KMS-11 (cell line): ENCODE data around the gene PLCB2.

Experiments
- H2AFZ ChIP-seq: fragments of 200-600 bp; sonication (generic); 2 replicates; pipeline ENCODE4 v1.6.1; 2016; ENCODE audit warnings: antibody characterized with exemption, mixed run types, low read depth
- H3K27ac ChIP-seq: fragments of 200-600 bp; sonication (generic); 2 replicates; pipeline ENCODE4 v1.6.1; 2016; ENCODE audit warnings: mild to moderate bottlenecking, mixed run types
- H3K27me3 ChIP-seq: fragments of 200-600 bp; sonication (generic); 2 replicates; pipeline ENCODE4 v1.6.1; 2017; ENCODE audit warnings: mild to moderate bottlenecking, low read depth, mixed run types, moderate library complexity; ENCODE audit not compliant: insufficient read depth
- H3K36me3 ChIP-seq: fragments of 200-600 bp; sonication (generic); 2 replicates; pipeline ENCODE4 v1.6.1; 2017; ENCODE audit warnings: mild to moderate bottlenecking, mixed run types; ENCODE audit not compliant: insufficient read depth
- H3K4me1 ChIP-seq: fragments of 200-600 bp; sonication (generic); 2 replicates; pipeline ENCODE4 v1.6.1; 2016; ENCODE audit warnings: mild to moderate bottlenecking, low read depth, mixed run types; ENCODE audit not compliant: poor library complexity, severe bottlenecking
- H3K4me2 ChIP-seq: fragments of 200-600 bp; sonication (generic); 2 replicates; pipeline ENCODE4 v1.7.0; 2016; ENCODE audit warnings: mild to moderate bottlenecking, mixed run types
- H3K4me3 ChIP-seq: fragments of 200-600 bp; sonication (generic); IDR thresholded peaks from 2 replicates; pipeline ENCODE4 v1.6.1; 2017; ENCODE audit warnings: low read depth, low read length, mixed read lengths; ENCODE audit not compliant: insufficient read depth
- H3K79me2 ChIP-seq: fragments of 200-600 bp; sonication (generic); 2 replicates; pipeline ENCODE4 v1.6.1; 2016; ENCODE audit warnings: low read depth, mixed run types; ENCODE audit not compliant: insufficient read depth
- H3K9ac ChIP-seq: fragments of 200-600 bp; sonication (generic); 2 replicates; pipeline ENCODE4 v1.6.1; 2016; ENCODE audit warnings: mild to moderate bottlenecking, mixed run types
- H4K20me1 ChIP-seq: fragments of 200-600 bp; sonication (generic); 2 replicates; pipeline ENCODE4 v1.6.1; 2016; ENCODE audit warnings: mild to moderate bottlenecking, mixed run types; ENCODE audit not compliant: insufficient read depth
- TF ChIP-seq, protein P1 (sequence below): fragments of 200-600 bp; sonication (generic); conservative IDR thresholded peaks from 2 replicates; pipeline ENCODE4 v1.6.1; 2017; ENCODE audit warnings: low read depth, mild to moderate bottlenecking, antibody characterized with exemption, low read length, moderate library complexity, mixed read lengths

The PLCB2 gene

GRCh38 chr15:40281801-40282146, 26.0 kb downstream of the PLCB2 start:
- Histone ChIP-seq H3K36me3 (no peaks in the 10 kb centered on the region), H3K4me3 (no peak overlapping the region), H4K20me1 (no peaks in the 10 kb centered on the region), H3K9ac (no peak overlapping the region), H3K27ac (no peak overlapping the region), H3K4me1 (peaks cover 6% of the 10 kb centered on the region), H3K79me2 (no peaks in the 10 kb centered on the region), H2AFZ (no peak overlapping the region), H3K4me2 (no peak overlapping the region), H3K27me3 (peaks cover 19% of the 10 kb centered on the region; the same call in 1 of the 2 replicates)
- TF ChIP-seq, protein P1, sequence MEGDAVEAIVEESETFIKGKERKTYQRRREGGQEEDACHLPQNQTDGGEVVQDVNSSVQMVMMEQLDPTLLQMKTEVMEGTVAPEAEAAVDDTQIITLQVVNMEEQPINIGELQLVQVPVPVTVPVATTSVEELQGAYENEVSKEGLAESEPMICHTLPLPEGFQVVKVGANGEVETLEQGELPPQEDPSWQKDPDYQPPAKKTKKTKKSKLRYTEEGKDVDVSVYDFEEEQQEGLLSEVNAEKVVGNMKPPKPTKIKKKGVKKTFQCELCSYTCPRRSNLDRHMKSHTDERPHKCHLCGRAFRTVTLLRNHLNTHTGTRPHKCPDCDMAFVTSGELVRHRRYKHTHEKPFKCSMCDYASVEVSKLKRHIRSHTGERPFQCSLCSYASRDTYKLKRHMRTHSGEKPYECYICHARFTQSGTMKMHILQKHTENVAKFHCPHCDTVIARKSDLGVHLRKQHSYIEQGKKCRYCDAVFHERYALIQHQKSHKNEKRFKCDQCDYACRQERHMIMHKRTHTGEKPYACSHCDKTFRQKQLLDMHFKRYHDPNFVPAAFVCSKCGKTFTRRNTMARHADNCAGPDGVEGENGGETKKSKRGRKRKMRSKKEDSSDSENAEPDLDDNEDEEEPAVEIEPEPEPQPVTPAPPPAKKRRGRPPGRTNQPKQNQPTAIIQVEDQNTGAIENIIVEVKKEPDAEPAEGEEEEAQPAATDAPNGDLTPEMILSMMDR: no peak

DNA sequence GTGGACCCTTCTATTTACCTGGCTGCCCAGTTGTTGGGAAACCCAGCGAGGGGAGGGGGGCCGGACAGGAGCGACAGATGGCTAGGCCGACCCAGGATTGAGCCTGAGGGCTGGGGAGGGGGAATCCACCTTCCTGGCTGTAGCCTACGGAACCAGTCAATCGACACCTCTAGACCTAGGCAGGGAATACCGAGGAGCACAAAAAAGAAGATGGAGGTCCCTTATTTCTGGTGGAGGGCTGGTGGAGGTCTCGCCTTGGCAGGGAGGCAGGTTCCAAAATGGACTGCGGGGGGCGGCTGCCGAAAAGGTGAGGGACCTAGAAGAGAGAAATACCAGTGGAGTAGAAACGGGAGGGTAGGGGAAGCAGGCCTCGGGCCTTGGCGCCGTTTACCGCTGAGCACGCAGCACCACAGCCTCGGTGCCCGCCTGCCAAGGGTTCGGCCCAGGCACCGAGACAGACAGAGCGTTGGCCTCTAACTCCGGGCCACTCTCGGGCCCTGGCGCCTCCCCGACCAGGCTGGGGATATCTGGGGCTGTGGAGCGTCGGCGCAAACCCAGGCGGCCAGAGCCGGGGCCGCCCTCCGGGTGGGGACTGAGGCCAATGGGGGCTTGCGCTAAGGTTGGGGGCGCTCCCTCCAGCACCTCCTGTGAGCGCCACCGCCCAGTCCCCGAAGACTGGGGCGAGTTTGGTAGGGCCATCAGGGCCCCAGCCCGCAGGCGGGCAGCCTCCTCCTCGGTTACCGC, 26.5 kb downstream of the PLCB2 start:
- H3K9ac ChIP-seq: no peak overlapping the region
- TF ChIP-seq, protein P1: no peak
- H3K4me1 ChIP-seq: peaks cover 6% of the 10 kb centered on the region
- H3K79me2 ChIP-seq: no peaks in the 10 kb centered on the region
- H3K4me3 ChIP-seq: no peak overlapping the region
- H3K27me3 ChIP-seq: peaks cover 19% of the 10 kb centered on the region; the same call in 1 of the 2 replicates
- no peak overlapping the region for H3K27ac ChIP-seq
- no peak overlapping the region for H2AFZ ChIP-seq
- H3K4me2 ChIP-seq: no peak overlapping the region
- no peaks in the 10 kb centered on the region for H3K36me3 ChIP-seq
- no peaks in the 10 kb centered on the region for H4K20me1 ChIP-seq

DNA sequence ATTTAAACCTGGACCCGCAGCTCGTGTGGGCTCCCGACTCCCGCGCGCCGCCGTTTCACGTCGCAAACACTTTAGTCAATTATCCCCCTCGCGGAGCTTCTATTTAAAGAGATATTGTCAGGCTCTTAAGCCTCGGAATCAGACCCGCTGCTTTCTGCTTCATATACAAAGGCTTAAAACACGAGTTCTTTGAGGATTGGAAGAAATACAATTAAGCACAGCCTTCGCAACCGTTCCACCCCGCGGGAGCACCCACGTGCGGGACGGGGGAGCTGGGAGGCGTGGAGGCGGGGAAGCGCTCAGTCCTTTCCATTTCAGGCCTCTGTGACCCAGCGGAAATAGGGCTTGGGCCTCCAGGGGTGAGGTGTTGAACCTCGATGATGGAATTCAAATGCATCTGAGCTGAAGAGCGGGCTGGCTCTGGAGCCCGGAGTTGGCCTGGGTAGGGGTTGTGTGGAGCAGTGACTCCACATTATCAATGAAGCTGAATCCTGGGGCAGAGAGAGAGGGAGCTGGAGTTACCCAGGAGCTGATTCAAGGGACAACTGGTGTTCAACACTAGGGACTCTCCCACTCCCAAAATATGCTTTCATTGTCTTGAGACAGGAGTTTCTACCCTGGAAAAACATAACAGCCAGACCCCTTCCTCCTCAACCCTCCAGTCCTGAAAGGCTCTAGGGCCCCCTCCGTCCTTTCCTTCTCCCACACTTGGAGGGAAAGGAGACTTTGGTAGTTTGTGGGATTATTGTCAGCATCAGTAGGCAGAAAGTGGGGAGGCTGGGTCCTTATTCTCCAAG, 27.3 kb downstream of the PLCB2 start:
- Histone ChIP-seq H3K4me3 (no peak overlapping the region), H3K4me1 (peaks cover 6% of the 10 kb centered on the region), H3K79me2 (no peaks in the 10 kb centered on the region), H2AFZ (no peak overlapping the region), H3K4me2 (no peak overlapping the region), H3K36me3 (no peaks in the 10 kb centered on the region), H3K27me3 (peaks cover 19% of the 10 kb centered on the region; the same call in 1 of the 2 replicates), H4K20me1 (no peaks in the 10 kb centered on the region), H3K27ac (no peak overlapping the region), H3K9ac (no peak overlapping the region)
- TF ChIP-seq, protein P1: no peak

DNA sequence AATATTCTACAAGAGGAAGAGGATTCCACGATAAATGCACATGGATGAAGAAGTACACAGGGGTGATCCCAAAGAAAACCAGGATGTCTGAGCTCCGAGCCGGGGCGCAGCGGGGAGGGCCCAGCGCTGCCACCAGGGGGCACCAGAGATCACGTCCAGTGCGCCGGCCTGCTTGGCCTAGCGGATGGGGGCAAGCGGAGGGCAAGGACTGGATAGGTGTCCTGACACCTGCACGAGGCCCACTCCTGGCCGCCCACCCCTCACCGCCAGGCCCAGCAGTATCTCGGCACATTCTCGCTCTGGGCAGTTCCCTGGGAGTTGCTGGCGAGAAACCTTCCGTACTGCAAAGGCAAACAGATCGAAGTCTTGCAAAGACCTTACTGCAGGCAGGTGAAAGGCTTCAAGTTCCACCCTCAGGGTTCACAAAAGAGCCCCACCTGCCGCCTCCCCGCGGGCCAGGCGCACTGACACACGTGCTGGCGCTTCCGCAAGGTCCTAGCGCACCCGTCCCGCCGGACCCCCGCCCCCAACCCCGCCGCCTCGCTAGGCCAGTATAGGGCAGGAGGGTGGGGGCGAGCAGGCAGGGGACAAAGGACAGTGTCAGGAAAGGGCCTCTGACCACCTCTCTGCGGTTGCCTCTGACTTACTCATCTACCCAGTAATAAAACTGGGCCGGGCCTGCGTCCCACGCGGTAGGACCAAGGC, 28.1 kb downstream of the PLCB2 start:
- H3K4me2 ChIP-seq: peak overlapping the region; percentile 10; the same call in 1 of the 2 replicates
- H4K20me1 ChIP-seq: no peaks in the 10 kb centered on the region
- no peaks in the 10 kb centered on the region for H3K79me2 ChIP-seq
- peak overlapping the region; percentile 6 for H2AFZ ChIP-seq
- no peak overlapping the region for H3K9ac ChIP-seq
- peaks cover 10% of the 10 kb centered on the region for H3K4me1 ChIP-seq
- H3K4me3 ChIP-seq: no peak overlapping the region
- peaks cover 19% of the 10 kb centered on the region; the same call in 1 of the 2 replicates for H3K27me3 ChIP-seq
- TF ChIP-seq, protein P1: peak; percentile 94
- H3K27ac ChIP-seq: no peak overlapping the region
- no peaks in the 10 kb centered on the region for H3K36me3 ChIP-seq
